Measurements from ENCODE around the gene EIF2B5.
"Not testable (repeated sequence)": the region's sequence is repeated elsewhere in the genome, so short reads cannot be mapped to it uniquely, and the experiment has no call there.

EIF2B5 gene

DNA sequence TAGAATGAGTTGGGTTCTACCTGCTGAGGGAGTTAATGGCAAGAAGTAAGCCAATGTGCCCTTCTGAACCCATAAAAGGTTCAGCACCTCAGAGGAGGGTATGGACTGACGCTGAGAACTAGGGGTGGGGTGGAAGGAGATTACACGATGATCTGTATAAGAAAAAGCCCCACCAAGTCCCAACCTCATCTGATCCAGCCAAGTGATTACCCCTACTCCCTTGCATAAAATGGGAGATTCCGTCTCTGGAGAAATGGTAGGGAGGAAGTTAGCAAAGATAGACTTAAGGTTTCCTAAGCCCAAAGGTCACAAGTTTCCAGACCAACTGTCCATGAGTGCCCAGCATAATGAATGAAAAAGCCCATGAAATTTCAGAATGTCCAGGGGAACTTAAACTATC lies 12.9 kb downstream of the EIF2B5 start:
- DNase-seq (ENCODE audit: low spot score) = no peak

DNA sequence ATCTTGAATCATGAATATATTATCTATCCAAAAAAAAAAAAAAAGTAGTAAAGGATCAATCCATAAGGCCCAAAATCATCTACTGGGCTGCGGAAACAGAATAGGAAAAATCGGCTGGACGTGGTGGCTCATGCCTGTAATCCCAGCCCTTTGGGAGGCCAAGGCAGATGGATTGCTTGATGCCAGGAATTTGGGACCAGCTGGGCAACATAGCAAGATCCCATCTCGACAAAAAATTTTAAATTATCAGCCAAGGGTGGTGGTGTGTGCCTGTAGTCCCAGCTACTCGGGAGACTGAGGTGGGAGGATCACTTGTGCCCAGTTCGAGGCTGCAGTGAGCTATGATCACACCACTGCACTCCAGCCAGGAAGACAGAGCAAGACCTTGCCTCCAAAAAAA lies 14.0 kb downstream of the EIF2B5 start:
- no peak for DNase-seq (ENCODE audit: low spot score)

DNA sequence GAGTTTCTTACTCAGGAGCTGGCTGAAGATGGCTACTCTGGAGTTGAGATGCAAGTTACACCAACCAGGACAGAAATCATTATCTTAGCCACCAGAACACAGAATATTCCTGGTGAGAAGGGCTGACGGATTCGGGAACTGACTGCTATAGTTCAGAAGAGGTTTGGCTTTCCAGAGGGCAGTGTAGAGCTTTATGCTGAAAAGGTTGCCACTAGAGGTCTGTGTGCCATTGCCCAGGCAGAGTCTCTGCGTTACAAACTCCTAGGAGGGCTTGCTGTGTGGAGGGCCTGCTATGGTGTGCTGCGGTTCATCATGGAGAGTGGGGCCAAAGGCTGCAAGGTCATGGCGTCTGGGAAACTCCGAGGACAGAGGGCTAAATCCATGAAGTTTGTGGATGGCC lies 14.6 kb downstream of the EIF2B5 start:
- DNase-seq (ENCODE audit: low spot score) = not testable (repeated sequence)

DNA sequence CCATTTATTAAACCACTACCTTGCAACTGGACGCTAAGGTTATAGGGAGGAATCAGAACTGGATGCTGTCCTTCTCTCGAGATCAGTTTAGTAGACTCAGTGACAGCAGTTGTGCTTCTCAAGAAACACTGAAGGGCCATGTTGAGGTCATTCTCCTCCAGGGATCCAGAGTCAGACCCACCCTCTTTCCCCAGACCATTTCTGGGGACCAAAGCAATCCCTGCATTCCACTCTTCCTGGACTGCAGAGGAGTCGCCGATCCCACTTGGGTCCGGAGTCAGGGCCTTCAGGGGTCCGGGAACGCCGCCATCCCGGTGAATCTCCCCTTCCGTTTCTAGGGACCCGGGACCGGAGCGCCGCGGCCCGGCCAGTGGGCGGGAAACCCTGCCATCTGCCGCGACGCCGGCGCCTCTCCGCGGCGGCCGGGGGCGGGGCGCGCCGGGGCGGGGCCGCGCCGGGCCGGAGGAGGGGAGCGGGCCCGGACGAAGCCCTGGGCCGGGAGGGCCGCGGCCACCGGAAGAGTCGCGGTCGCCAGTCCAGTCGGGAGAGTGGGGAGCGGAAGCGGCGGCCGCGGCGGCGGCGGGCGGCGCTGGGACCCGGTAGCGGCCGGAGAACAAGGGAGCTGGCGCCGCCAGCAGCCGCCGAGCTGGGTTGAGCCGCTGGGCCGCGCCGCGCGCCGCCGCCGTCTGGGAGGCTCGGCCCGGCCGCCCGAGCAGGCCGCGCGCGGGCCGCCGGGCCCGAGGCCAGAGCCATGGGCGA lies 19.9 kb downstream of the EIF2B5 start, which contains the start of gene DVL3:
DVL3 (plus strand) TSS at position 493 of the 759 bp plus-strand sequence; CDS start at position 752, 259 bp downstream.
- DNase-seq (ENCODE audit: low spot score) = no peak

DNA sequence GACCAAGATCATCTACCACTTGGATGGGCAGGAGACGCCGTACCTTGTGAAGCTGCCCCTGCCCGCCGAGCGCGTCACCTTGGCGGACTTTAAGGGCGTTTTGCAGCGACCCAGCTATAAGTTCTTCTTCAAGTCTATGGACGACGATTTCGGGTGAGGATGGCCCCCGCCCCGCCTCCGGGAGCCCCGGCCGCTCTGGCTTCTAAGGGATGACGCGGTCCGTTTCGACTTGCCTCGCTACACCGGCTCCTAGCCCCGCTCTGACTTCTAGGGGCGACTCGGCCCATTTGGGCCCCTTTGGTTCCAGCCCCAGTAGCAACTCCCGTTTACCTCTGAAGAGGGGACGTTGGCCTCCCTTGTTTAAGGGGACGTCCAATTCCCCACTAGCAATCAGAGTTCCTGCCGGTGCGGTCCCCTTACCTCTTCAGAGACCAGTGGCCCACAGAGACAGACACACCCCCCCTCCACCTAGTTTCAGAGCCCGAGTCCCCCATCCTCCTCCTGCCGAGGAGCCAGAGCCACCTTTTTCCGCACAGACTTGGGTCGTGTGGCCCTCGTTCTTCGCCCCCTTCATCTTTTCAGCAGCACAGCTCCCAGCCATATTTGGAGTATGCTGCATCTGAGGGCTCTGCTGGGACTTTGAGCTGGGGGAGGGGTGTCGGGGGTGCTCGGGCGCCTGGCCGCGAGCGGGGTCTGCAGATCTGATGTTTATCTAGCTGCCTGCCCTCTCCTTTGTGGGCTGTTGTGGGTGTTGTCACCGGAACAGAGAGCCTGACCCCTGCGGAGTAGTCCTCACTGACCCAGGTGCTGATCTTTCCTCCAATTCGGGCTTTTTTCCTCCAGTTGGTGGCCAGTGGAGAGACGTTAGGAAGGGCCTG lies 20.7 kb downstream of the EIF2B5 start:
- no peak for DNase-seq (ENCODE audit: low spot score)

DNA sequence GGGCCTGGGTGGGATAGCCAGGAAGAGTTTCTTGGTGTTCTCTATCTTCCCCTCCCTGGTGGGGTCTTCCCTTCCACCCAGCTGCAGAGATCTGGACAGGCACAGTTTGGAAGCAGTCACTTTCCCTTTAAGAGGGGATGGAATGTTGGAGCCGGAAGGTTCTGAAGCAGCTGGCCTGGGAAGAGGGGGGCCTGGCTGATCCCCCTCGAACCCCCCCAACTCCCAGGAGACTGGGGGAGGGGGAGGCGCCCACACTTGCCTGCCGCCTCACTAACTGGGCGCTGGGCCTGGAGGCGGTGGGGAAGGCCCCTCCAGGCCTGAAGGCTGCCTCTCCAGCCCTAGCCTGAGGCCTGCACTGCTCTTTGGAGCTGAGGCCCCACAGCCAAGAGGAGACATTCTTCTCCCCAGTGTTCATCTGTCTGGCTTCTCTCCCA lies 21.4 kb downstream of the EIF2B5 start:
- DNase-seq (ENCODE audit: low spot score) = no peak

DNA sequence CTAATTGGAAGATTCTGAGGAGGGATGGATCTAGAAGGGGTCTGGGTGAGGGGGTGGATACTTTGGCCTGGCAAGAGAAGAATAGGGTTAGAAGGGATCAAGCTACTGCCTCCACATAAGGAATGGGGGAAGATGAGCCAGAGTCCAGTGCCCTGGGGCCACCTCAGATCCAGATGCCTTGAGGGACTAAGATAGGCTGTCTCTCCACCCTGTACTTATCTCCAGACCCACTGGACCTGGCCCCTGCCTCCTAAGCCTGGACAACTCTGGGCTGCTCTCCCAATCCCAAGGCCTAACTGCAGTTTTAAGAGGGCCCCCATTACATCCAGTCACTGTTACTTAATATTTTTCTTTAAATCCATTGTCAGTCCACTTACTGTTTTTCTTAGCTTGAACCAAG lies 22.0 kb downstream of the EIF2B5 start:
- DNase-seq (ENCODE audit: low spot score) = no peak

DNA sequence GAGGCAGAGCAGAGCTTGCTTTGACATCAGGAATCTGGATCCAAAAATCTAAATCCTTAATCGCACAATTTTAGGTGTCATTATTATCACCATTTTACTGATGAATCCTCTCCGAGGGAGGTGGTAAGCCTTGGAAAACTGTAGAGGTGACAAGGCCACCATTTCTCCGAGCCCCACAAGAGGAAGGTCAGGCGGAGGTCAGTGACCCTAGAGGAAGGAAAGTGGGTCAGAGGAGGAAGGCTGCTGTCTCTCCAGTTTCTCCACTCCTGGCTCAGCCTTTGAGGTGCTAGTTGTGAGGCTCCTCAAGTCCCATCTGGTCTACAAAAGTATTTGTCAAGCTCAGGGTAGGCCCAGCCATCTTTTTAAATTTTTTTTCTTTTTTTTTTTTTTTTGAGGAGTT lies 23.2 kb downstream of the EIF2B5 start:
- no peak for DNase-seq (ENCODE audit: low spot score)

DNA sequence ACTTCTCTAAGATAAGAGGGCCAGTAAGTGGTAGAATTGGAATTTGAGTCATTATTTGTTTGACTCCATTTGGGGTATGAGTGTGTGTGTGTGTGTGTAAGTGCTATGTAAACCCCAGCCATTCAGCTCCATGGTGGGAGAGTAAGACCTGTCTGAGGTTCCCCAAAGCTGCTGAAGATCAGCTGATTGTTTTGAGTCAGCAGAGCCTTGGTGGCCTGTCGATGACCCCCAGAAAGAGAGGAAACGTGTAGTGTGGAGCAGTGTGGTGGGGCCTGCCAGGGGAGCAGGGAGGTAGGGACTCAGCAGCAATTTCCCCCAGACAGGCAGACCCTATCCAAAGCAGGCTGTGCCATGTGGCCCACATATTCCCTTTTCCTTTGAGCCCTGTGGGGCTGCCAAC lies 25.3 kb downstream of the EIF2B5 start:
- DNase-seq (ENCODE audit: low spot score) = no peak

DNA sequence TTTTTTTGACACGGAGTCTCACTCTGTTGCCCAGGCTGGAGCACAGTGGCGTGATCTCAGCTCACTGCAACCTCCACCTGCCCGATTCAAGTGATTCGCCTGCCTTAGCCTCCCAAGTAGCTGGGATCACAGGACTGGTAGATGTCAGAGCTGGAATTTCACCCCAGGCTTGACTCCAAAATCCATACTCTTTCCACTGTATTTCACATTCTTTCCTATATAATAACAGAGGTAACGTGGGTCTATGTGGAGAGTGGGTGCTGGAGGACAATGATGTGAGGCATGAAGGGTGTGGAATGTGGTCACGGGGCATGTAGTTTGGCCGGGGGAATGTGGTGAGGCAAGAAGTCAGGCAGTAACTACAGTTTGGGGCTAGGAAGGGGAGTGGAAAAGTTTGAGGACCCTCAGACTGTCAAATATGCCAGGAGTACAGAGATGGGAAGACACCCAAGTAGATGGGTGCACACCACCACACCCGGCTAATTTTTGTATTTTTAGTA lies 27.5 kb downstream of the EIF2B5 start:
- DNase-seq (ENCODE audit: low spot score) = not testable (repeated sequence)

DNA sequence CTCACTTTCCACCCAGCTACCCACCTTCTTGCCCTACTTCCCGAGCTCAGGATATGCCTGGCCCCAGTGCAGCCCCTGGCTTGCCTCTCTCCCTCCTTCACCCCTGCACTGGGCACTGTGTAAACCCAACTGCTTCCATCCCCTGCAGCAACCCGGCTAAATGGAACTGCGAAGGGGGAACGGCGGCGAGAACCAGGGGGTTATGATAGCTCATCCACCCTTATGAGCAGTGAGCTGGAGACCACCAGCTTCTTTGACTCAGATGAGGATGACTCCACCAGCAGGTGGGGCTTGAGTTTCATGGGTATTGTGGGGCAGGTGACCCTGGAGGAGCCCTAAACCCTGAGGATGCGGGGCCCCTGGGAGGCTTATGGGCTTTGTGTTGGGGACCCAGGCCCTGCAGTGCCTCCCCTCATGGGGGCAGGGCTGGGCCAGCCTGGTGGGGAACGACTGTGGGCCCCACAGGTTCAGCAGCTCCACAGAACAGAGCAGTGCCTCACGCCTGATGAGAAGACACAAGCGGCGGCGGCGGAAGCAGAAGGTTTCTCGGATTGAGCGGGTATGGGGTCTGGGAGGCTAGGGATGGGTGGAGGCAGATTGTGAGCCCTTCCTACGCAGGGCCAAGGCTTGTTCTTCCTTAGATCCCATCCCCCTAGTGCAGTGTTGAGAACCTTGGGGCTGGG lies 29.6 kb downstream of the EIF2B5 start:
- no peak for DNase-seq (ENCODE audit: low spot score)

DNA sequence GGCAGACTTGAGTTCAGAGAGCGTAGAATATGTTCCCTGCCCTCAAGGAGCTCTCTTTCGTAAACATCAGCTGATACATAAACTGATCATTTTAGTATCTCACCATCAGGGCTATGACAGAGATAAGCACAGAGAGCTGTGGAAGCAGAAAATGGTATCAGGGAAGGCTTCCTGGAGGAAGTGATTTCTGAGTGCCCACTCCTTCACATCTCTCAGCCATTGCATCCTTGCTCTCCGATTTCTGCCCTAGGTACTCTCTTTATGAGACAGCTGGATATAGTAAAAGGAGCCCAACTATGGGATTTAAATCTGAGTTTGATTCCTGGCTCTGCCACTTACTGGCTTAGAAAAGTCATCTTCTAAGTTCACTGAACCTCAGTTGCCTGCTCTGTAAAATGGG lies 30.4 kb downstream of the EIF2B5 start:
- DNase-seq (ENCODE audit: low spot score) = no peak

DNA sequence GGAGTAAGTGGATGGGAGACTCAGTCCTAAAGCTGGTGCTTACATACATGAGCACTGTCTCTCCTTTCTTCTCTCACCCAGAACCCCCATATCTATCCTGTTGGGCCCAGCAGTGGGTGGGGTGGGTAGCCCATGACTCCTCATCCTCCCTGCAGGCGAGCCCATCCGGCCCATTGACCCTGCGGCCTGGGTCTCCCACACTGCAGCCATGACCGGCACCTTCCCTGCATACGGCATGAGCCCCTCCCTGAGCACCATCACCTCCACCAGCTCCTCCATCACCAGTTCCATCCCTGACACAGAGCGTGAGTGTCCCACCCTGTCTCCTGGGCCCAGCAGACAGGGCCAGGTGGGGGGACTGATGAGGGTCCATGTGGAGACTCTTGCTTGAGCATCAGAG lies 31.5 kb downstream of the EIF2B5 start:
- no peak for DNase-seq (ENCODE audit: low spot score)

DNA sequence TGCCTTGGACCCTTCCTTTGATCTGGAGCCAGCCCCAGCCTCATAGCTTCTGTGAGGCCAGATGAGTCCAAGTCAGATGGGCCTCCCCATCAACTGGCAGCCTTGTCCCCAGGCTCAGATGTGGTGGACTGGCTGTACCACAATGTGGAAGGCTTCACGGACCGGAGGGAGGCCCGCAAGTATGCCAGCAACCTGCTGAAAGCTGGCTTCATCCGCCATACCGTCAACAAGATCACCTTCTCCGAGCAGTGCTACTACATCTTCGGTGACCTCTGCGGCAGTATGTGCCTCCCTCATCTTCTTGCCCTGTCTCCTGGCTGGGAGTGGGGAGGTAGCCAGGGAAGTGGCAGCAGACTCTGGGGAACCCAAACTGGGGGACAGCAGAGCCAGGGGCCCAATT lies 32.6 kb downstream of the EIF2B5 start:
- no peak for DNase-seq (ENCODE audit: low spot score)

DNA sequence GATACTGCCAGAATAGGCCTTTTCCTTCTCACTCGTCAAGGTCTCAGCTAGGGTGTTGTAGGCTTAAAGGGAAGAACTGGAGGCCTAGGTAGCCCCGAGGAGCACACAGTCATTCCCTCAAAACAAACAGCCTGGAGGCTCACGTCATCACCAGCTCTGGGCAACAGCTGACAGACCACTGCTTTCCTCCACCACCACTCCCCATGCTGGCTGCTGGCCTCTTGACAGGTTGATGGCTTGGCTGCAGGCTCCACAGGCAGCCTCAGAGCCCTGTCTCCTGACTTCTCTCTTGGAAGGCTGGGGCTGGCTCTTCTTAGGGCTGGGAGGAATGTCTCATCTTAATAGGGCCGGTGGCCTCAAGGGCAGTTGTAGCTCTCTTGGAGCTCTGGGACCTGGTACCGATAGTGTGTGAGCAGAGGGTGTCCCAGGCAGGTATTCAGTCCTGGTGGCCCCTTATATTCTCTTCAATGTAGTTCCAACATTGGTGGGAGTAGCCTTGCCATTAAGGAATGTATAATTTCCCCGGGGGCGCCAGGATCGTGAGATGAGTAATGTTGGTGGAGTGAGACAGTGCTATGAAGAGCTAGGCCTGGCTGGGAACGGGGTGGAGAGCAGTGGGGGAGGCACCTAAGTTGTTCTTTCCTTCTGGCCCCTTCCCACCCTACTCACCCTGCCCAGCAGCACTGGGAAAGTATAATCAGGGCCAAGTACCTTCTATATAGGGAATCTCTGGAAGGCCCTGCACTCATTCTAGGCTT lies 33.4 kb downstream of the EIF2B5 start:
- no peak for DNase-seq (ENCODE audit: low spot score)

DNA sequence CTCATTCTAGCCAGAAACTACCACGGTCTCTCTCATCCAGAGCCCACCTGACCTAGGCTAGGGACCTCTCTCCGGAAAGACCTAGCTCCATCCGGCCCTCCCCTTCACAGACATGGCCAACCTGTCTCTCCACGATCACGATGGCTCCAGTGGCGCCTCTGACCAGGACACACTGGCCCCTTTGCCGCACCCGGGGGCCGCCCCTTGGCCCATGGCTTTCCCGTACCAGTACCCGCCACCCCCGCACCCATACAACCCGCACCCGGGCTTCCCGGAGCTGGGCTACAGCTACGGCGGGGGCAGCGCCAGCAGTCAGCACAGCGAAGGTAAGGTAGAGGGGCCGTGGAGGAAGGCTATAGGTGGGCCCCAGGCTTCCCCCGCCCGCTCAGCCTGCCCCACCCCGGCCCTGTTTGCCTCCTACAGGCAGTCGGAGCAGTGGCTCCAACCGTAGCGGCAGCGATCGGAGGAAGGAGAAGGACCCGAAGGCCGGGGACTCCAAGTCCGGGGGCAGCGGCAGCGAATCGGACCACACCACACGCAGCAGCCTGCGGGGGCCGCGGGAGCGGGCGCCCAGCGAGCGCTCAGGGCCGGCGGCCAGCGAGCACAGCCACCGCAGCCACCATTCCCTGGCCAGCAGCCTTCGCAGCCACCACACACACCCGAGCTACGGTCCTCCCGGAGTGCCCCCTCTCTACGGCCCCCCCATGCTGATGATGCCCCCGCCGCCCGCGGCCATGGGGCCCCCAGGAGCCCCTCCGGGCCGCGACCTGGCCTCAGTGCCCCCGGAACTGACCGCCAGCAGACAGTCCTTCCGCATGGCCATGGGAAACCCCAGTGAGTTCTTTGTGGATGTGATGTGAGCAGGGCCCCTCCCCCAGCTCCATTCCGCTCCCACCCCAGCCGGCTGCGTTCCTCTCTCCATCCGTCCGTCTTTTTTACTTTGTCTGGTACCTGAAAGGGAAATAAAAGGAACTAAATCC lies 35.0 kb downstream of the EIF2B5 start:
- DNase-seq (ENCODE audit: low spot score) = no peak

DNA sequence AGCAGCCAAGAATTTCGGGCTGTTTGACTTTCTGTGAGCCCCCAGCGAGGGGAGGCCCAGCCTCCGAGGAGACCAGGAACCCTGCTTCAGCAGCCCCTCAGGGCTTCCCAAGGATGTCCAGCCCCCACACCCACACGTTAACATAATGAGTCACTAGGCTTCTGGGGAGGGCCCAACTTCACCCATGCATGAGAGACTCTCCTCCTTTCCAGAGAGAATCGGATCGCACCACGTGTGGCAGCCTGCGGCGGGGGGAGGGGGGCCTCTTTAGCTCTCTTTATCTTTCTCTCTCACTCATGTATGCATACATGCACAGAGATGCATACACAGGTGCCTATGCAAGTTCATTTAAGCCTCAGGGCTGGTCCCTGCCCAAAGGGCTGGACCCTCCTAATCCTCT lies 36.4 kb downstream of the EIF2B5 start:
- no peak for DNase-seq (ENCODE audit: low spot score)

DNA sequence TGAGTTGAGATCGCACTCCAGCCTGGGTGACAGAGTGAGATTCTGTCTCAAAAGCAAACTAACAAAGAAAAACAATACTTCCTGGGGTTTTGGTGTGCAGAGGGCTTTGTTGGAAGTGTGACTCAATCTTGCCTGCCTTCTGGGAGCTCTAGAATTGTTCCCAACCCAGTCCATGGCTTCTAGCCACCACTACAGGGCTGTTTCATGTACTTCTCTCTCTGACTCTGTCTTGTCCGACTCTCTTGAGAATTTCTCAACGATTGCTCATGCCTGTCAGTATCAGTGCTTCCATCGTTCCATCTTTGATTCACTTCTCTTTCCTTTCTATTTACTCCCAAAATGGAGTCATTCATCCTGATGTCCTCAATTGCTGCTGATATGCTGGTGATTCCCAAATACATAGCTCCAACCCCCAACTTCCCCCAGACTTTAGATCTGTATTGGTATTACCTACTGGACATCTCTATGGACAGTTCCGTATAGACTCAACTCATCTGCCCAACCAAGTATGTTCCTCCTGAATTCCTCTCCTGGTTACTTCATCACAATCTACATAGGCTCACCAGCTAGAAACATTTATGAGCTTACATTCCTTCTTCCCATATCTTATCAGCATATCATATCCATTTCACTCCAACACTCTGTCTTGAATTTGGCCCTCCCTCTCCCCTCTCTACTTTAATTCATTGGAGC lies 37.7 kb downstream of the EIF2B5 start:
- peak; percentile 66 for DNase-seq (ENCODE audit: low spot score)

DNA sequence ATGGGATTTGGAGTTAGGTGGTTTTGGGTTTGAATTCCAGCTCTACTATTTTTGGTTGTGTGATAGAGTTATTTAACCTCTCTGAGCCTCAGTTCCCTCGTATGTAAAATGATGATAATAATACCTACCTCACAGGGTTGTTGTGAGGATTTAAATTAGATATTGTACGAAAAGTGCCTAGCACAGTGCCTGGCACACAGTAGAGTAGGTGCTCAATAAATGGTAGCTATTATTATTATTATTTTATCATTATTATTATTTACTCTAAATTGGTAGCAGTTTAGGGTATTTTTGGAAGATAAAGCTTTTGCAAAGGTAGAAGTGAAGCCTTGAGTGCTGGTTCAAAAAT lies 38.2 kb downstream of the EIF2B5 start:
- no peak for DNase-seq (ENCODE audit: low spot score)

DNA sequence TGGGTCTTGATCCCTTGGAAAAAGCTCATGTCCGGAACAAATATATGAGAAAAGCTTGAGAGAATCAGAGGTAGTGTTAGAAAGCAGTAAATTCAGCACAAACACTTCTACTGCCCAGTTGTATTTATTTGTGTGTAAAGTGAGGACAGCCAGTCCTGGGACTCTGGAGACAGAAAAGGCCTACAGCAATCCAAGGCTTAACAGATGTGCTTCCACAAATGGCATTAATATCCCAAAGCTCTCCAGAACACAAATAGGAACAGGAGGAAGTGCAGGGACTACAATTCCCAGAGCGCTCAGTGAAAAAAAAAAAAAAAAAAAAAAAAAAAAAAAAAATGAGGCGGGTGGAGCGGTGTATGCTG lies 39.1 kb downstream of the EIF2B5 start:
- DNase-seq (ENCODE audit: low spot score) = no peak

Data from kidney capillary endothelial cell (primary cell).